Neural progenitor cell (in vitro differentiated cells): ENCODE measurements around the gene ALDH18A1. TPM values are rescaled to one million over a fixed set of nuclear protein-coding genes. Genes with fewer than 3 reads are reported as not detected.

Experiments used
- DNase-seq: peaks from one replicate; pipeline ENCODE4 v3.0.0-alpha.2; 2016; ENCODE audit warnings: low spot score
- H2AFZ ChIP-seq: fragments of 200-600 bp; sonication (generic); replicated peaks from 2 replicates; pipeline ENCODE4 v1.6.1; 2016; ENCODE audit warnings: antibody characterized with exemption
- H3F3A ChIP-seq: fragments of 200-600 bp; sonication (generic); 2 replicates; pipeline ENCODE4 v1.6.1; 2016; ENCODE audit warnings: antibody characterized with exemption, low read depth
- H3K27ac ChIP-seq: fragments of 200-600 bp; sonication (generic); 2 replicates; pipeline ENCODE4 v1.5.1; 2016; ENCODE audit warnings: mild to moderate bottlenecking
- H3K27me3 ChIP-seq: fragments of 200-600 bp; sonication (generic); 2 replicates; pipeline ENCODE4 v1.6.1; 2016; ENCODE audit warnings: mild to moderate bottlenecking, moderate library complexity
- H3K36me3 ChIP-seq: fragments of 200-600 bp; sonication (generic); 2 replicates; pipeline ENCODE4 v1.5.1; 2016
- H3K4me1 ChIP-seq: fragments of 200-600 bp; sonication (generic); 2 replicates; pipeline ENCODE4 v1.6.1; 2016; ENCODE audit warnings: mixed run types
- H3K4me2 ChIP-seq: fragments of 200-600 bp; sonication (generic); 2 replicates; pipeline ENCODE4 v1.6.1; 2016
- H3K4me3 ChIP-seq: fragments of 200-600 bp; sonication (generic); 2 replicates; pipeline ENCODE4 v1.5.1; 2016
- H3K79me2 ChIP-seq: fragments of 200-600 bp; sonication (generic); 2 replicates; pipeline ENCODE4 v1.6.1; 2016; ENCODE audit warnings: low read depth
- H3K9ac ChIP-seq: fragments of 200-600 bp; sonication (generic); 2 replicates; pipeline ENCODE4 v1.6.1; 2016
- H3K9me3 ChIP-seq: fragments of 200-600 bp; sonication (generic); 2 replicates; pipeline ENCODE4 v1.5.1; 2016; ENCODE audit warnings: low read depth
- H4K20me1 ChIP-seq: fragments of 200-600 bp; sonication (generic); 2 replicates; pipeline ENCODE4 v1.6.1; 2016; ENCODE audit warnings: low read depth
- H3K27ac Mint-ChIP-seq: 3 replicates; pipeline ENCODE4 v1.8.0; 2021; ENCODE audit warnings: mixed read lengths
- H3K27me3 Mint-ChIP-seq: 2 replicates; pipeline ENCODE4 v1.8.0; 2022; ENCODE audit warnings: low read depth, mild to moderate bottlenecking, inconsistent platforms, moderate library complexity, mixed read lengths; ENCODE audit not compliant: insufficient read depth
- H3K36me3 Mint-ChIP-seq: 3 replicates; pipeline ENCODE4 v1.8.0; 2021; ENCODE audit warnings: mixed read lengths
- H3K4me1 Mint-ChIP-seq: 3 replicates; pipeline ENCODE4 v1.8.0; 2021; ENCODE audit warnings: mixed read lengths
- H3K4me3 Mint-ChIP-seq: 3 replicates; pipeline ENCODE4 v1.8.0; 2021; ENCODE audit warnings: mild to moderate bottlenecking, moderate library complexity, mixed read lengths
- H3K9me3 Mint-ChIP-seq: 3 replicates; pipeline ENCODE4 v1.8.0; 2020; ENCODE audit warnings: mixed read lengths
- EZH2 ChIP-seq: fragments of 200-600 bp; sonication (generic); IDR thresholded peaks from 2 replicates; pipeline ENCODE4 v1.6.1; 2017; ENCODE audit warnings: antibody characterized with exemption, mild to moderate bottlenecking, moderate library complexity
- EZH2phosphoT487 ChIP-seq: fragments of 200-600 bp; sonication (generic); IDR thresholded peaks from 2 replicates; pipeline ENCODE4 v1.6.1; 2017; ENCODE audit warnings: antibody characterized with exemption
- total RNA-seq: library from RNA; depleted of rRNA; stranded (reverse); fragments of >200 nt; gene quantifications from 2 replicates; pipeline ENCODE4 v1.2.3, GENCODE V29; 2015; ENCODE audit warnings: low replicate concordance
- TF ChIP-seq, protein P1 (sequence below): fragments of 200-600 bp; sonication (generic); IDR thresholded peaks from 2 replicates; pipeline ENCODE4 v1.5.1; 2017; ENCODE audit warnings: antibody characterized with exemption, mild to moderate bottlenecking

The ALDH18A1 gene
- total RNA-seq, 1 donor from 2014 or later = 93.7 TPM

DNA sequence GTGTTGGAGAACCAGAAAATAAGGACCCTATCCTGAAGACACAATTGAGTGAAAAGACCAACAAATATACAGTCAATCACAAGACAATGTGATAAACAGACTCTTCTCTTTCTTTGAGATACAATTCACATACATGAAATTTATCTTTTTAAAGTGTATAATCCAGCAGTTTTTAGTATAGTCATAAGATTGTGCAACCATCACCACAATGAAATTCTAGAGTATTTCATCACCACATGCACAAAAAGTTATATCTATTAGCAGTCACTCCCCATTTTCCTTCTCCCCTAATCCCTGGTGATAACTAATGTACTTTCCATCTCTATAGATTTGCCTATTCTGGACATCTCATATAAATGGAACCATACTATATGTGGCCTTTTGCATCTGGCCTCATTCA is 87.1 kb downstream of the ALDH18A1 start:
- Histone ChIP-seq H3K79me2 (no peaks in the 10 kb centered on the region), H2AFZ (no peak overlapping the region), H3K27ac (no peak overlapping the region), H3K36me3 (no peaks in the 10 kb centered on the region), H3K9ac (no peak overlapping the region), H3K4me2 (no peak overlapping the region), H3K9me3 (no peaks in the 10 kb centered on the region), H3F3A (peaks cover 8% of the 10 kb centered on the region), H4K20me1 (no peaks in the 10 kb centered on the region), H3K4me1 (peaks cover 16% of the 10 kb centered on the region), H3K27me3 (no peaks in the 10 kb centered on the region), H3K4me3 (no peak overlapping the region)
- TF ChIP-seq EZH2 = no peak
- TF ChIP-seq EZH2phosphoT487 = no peak
- TF ChIP-seq, protein P1, sequence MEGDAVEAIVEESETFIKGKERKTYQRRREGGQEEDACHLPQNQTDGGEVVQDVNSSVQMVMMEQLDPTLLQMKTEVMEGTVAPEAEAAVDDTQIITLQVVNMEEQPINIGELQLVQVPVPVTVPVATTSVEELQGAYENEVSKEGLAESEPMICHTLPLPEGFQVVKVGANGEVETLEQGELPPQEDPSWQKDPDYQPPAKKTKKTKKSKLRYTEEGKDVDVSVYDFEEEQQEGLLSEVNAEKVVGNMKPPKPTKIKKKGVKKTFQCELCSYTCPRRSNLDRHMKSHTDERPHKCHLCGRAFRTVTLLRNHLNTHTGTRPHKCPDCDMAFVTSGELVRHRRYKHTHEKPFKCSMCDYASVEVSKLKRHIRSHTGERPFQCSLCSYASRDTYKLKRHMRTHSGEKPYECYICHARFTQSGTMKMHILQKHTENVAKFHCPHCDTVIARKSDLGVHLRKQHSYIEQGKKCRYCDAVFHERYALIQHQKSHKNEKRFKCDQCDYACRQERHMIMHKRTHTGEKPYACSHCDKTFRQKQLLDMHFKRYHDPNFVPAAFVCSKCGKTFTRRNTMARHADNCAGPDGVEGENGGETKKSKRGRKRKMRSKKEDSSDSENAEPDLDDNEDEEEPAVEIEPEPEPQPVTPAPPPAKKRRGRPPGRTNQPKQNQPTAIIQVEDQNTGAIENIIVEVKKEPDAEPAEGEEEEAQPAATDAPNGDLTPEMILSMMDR = no peak
- H3K27me3 Mint-ChIP-seq = peaks cover 6% of the 10 kb centered on the region
- no peaks in the 10 kb centered on the region for H3K9me3 Mint-ChIP-seq
- no peak overlapping the region for H3K27ac Mint-ChIP-seq
- H3K4me1 Mint-ChIP-seq = peaks cover 27% of the 10 kb centered on the region
- no peak overlapping the region for H3K4me3 Mint-ChIP-seq
- H3K36me3 Mint-ChIP-seq = no peaks in the 10 kb centered on the region
- DNase-seq = no peak

DNA sequence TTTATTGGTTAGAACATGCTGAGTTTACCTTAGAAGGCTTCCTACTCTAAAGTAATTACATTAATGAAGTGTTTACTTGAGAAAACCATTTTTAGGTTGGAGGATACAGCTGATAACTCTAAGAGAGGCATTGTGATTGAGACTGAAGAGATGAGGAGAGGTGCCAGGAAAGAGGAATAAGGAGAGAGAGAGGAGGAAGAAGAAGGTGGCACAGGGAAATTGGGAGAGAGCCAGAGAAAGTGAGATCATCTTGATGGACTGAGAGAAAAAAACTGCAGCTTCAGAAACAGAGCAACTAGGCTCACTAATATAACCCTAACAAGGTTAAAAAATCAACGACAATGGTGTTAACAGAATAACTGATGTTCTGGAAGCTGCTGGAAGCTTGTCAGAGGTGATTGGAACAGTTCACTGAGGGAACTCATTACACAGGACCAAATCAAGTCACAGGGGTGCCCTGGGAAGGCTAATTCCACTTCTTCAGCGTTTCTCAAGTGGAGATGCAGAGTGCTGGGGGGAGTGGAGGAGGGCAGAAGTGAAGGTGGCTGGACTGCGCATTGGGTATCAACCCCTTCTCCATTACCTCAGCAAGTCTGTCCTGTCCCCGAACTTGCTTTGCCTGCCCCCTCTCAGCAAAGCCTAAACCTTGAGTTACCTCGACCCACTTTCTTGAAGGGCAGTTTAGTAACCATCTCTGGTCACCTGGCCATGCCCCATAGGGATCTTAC is 88.4 kb downstream of the ALDH18A1 start:
- peaks cover 8% of the 10 kb centered on the region for H3F3A ChIP-seq
- H3K9me3 ChIP-seq = no peaks in the 10 kb centered on the region
- DNase-seq = no peak
- H3K27me3 ChIP-seq = no peaks in the 10 kb centered on the region
- Mint-ChIP-seq H3K9me3 (no peaks in the 10 kb centered on the region), H3K27me3 (peaks cover 6% of the 10 kb centered on the region), H3K4me1 (peaks cover 16% of the 10 kb centered on the region), H3K36me3 (no peaks in the 10 kb centered on the region), H3K27ac (no peak overlapping the region), H3K4me3 (no peak overlapping the region)
- peak overlapping the region; percentile 50 for H2AFZ ChIP-seq
- TF ChIP-seq, protein P1 = no peak
- no peaks in the 10 kb centered on the region for H3K36me3 ChIP-seq
- H3K79me2 ChIP-seq = no peaks in the 10 kb centered on the region
- peaks cover 12% of the 10 kb centered on the region for H3K4me1 ChIP-seq
- no peak overlapping the region for H3K9ac ChIP-seq
- no peak overlapping the region for H3K27ac ChIP-seq
- H3K4me3 ChIP-seq = no peak overlapping the region
- H4K20me1 ChIP-seq = no peaks in the 10 kb centered on the region
- H3K4me2 ChIP-seq = no peak overlapping the region

GRCh38 chr10:95566136-95566535 is 90.4 kb downstream of the ALDH18A1 start:
- H3K27ac Mint-ChIP-seq = no peak overlapping the region
- Histone ChIP-seq H3K4me3 (no peak overlapping the region), H4K20me1 (no peaks in the 10 kb centered on the region), H2AFZ (no peak overlapping the region), H3F3A (peaks cover 13% of the 10 kb centered on the region), H3K27me3 (no peaks in the 10 kb centered on the region), H3K9me3 (no peaks in the 10 kb centered on the region), H3K9ac (no peak overlapping the region), H3K79me2 (no peaks in the 10 kb centered on the region), H3K4me2 (no peak overlapping the region), H3K27ac (no peak overlapping the region), H3K4me1 (no peaks in the 10 kb centered on the region), H3K36me3 (no peaks in the 10 kb centered on the region)
- DNase-seq = no peak
- no peaks in the 10 kb centered on the region for H3K9me3 Mint-ChIP-seq
- peaks cover 14% of the 10 kb centered on the region for H3K27me3 Mint-ChIP-seq
- H3K36me3 Mint-ChIP-seq = no peaks in the 10 kb centered on the region
- no peak overlapping the region for H3K4me3 Mint-ChIP-seq
- peaks cover 9% of the 10 kb centered on the region for H3K4me1 Mint-ChIP-seq
- TF ChIP-seq, protein P1 = no peak
- TF ChIP-seq EZH2 (no peak), EZH2phosphoT487 (no peak)
